ENCODE data around the gene KCNQ5. TPM values are rescaled to one million over a fixed set of nuclear protein-coding genes. Genes with fewer than 3 reads are reported as not detected.

KCNQ5 gene
- polyA plus RNA-seq, 1 donor (not counting 4 experiments of a cell fraction or from before 2014, with no cell fraction given), result 3.4 TPM

- dilution Hi-C loops (cut with MboI; ENCODE audit: extremely low pct_ligation_motif_present, low sequenced_read_pairs), result no loop called here
- Histone ChIP-seq H3K27me3 (ENCODE audit: control insufficient read depth, extremely low read depth, insufficient read depth, low read length) (no peaks in the 10 kb centered on the region), H3K36me3 (ENCODE audit: control insufficient read depth in 2 of 2, extremely low read depth in 1 of 2, insufficient read depth in 2 of 2, low read length in 2 of 2) (no peaks in the 10 kb centered on the region), H3K9me3 (ENCODE audit: control insufficient read depth, low read depth, low read length) (no peaks in the 10 kb centered on the region), H3K4me3 (ENCODE audit: control insufficient read depth in 2 of 3, extremely low read depth in 1 of 3, insufficient read depth in 2 of 3, low read depth in 1 of 3, low read length in 3 of 3) (no peak overlapping the region), H3K4me1 (ENCODE audit: control insufficient read depth, extremely low read depth, insufficient read depth, low read length) (peaks cover 8% of the 10 kb centered on the region), H3K9me1 (ENCODE audit: control insufficient read depth, extremely low read depth, insufficient read depth, low read length) (no peaks in the 10 kb centered on the region), H2AFZ (ENCODE audit: control insufficient read depth, low read length) (no peak overlapping the region), H3K4me2 (ENCODE audit: control insufficient read depth, extremely low read depth, insufficient read depth, low read depth, low read length) (no peak overlapping the region), H3K27ac (ENCODE audit: control insufficient read depth, insufficient read depth, low read length) (no peak overlapping the region), H3K9ac (ENCODE audit: control insufficient read depth, extremely low read depth, insufficient read depth, low read length) (no peak overlapping the region), H3K79me2 (ENCODE audit: control insufficient read depth, insufficient read depth, low read length) (no peaks in the 10 kb centered on the region), H4K20me1 (ENCODE audit: control insufficient read depth, extremely low read depth, insufficient read depth, low read length) (no peaks in the 10 kb centered on the region)
- DNase-seq (ENCODE audit: low read depth, low spot score) (no peak), FAIRE-seq (no peak)
- TF ChIP-seq EZH2 (IDR thresholded peaks at IDR 0.05; ENCODE audit: low read length) (no peak), CTCF (optimal IDR thresholded peaks at IDR 0.05 in 1 of 3, IDR thresholded peaks at IDR 0.05 in 1 of 3, conservative IDR thresholded peaks at IDR 0.05 in 1 of 3; ENCODE audit: extremely low read depth in 1 of 3, insufficient read depth in 2 of 3, low read length in 3 of 3) (no peak)
Measured at GRCh38 chr6:72963946-72964345, 342.1 kb downstream of the KCNQ5 start.

GRCh38 chr6:72966628-72967280 lies 344.9 kb downstream of the KCNQ5 start:
- dilution Hi-C loops (cut with MboI; ENCODE audit: extremely low pct_ligation_motif_present, low sequenced_read_pairs), result no loop called here
- H3K9ac ChIP-seq (ENCODE audit: control insufficient read depth, extremely low read depth, insufficient read depth, low read length), result no peak overlapping the region
- no peak overlapping the region for H2AFZ ChIP-seq (ENCODE audit: control insufficient read depth, low read length)
- peaks cover 15% of the 10 kb centered on the region for H3K4me1 ChIP-seq (ENCODE audit: control insufficient read depth, extremely low read depth, insufficient read depth, low read length)
- no peaks in the 10 kb centered on the region for H3K9me3 ChIP-seq (ENCODE audit: control insufficient read depth, low read depth, low read length)
- H3K36me3 ChIP-seq (ENCODE audit: control insufficient read depth in 2 of 2, extremely low read depth in 1 of 2, insufficient read depth in 2 of 2, low read length in 2 of 2), result no peaks in the 10 kb centered on the region
- H3K79me2 ChIP-seq (ENCODE audit: control insufficient read depth, insufficient read depth, low read length), result no peaks in the 10 kb centered on the region
- H3K4me3 ChIP-seq (ENCODE audit: control insufficient read depth in 2 of 3, extremely low read depth in 1 of 3, insufficient read depth in 2 of 3, low read depth in 1 of 3, low read length in 3 of 3), result no peak overlapping the region
- H3K27me3 ChIP-seq (ENCODE audit: control insufficient read depth, extremely low read depth, insufficient read depth, low read length), result no peaks in the 10 kb centered on the region
- DNase-seq (ENCODE audit: low read depth, low spot score), result no peak
- H3K27ac ChIP-seq (ENCODE audit: control insufficient read depth, insufficient read depth, low read length), result no peak overlapping the region
- TF ChIP-seq EZH2 (IDR thresholded peaks at IDR 0.05; ENCODE audit: low read length) (no peak), CTCF (optimal IDR thresholded peaks at IDR 0.05 in 1 of 3, IDR thresholded peaks at IDR 0.05 in 1 of 3, conservative IDR thresholded peaks at IDR 0.05 in 1 of 3; ENCODE audit: extremely low read depth in 1 of 3, insufficient read depth in 2 of 3, low read length in 3 of 3) (no peak)
- no peaks in the 10 kb centered on the region for H4K20me1 ChIP-seq (ENCODE audit: control insufficient read depth, extremely low read depth, insufficient read depth, low read length)
- H3K9me1 ChIP-seq (ENCODE audit: control insufficient read depth, extremely low read depth, insufficient read depth, low read length), result no peaks in the 10 kb centered on the region
- peak overlapping the region; percentile 7 for H3K4me2 ChIP-seq (ENCODE audit: control insufficient read depth, extremely low read depth, insufficient read depth, low read depth, low read length)
- FAIRE-seq, result peak; percentile 89

Data from keratinocyte (primary cell).